NCI-H748 (cell line): ENCODE results near the gene CLBA1.

ENCODE experiments used
- DNase-seq: peaks from one replicate; lab custom pipeline; 2025; ENCODE audit not compliant: unreplicated experiment; lab: John Stamatoyannopoulos, UW

The CLBA1 gene

DNA sequence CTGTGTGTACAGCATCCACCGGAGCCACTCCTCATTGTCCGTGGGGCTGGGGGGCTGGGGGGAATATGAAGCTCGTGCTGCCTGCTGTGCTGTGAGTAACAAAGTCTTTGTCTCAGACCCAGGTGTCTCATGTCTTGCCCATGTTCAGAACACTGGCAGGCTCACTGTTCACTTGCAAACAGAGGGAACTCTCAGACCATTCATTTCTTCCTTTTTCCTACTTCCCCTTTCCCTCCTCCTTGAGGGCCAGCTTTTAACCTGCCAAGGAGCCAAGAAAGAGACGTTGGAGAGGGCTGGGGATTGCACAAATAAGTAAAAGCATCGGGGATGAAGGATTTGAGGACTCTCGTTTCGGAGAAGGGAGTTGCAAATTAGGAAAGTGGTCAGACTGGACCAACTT is 58.1 kb downstream of the CLBA1 start:
- no peak for DNase-seq
